GM20000 (cell line): ENCODE data around the gene LPIN2.

Experiments used
- DNase-seq: peaks from one replicate; pipeline ENCODE4 v3.0.0; 2012; ENCODE audit warnings: low spot score
- TF ChIP-seq, protein P1 (sequence below): IDR thresholded peaks from 2 replicates; pipeline ENCODE4 v1.5.1; 2012; ENCODE audit warnings: mild to moderate bottlenecking, control low read depth; ENCODE audit errors: extremely low read depth, missing control alignments

Gene LPIN2

DNA sequence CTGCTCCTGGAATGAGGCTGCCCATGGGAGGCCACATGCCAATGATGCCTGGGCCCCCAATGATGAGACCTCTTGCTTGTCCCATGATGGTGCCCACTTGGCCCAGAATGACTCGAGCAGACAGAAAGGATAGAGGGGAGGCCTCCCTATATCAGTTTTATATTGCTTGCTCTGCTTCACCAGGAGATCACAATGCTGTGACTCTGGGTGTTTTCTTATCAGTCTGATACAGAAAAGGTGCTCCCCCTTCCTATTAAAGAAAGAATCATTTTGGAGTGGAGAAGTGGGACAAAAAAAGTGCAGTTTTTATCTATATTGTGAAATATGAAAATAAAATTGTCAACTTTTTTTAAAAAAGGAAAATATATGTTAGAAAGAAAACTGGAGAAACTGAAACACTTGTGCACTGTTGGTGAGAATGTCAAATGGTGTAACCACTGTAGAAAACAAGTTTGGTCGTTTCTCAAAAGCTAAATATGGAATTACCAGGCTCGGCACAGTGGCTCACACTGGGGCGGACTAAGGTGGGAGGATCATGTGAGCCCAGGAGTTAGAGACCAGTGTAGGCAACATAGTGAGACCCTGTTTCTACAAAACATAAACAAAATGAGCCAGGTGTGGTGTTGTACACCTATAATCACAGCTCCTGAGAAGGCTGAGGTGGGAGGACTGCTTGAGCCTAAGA, 21.8 kb downstream of the LPIN2 start:
- TF ChIP-seq, protein P1, sequence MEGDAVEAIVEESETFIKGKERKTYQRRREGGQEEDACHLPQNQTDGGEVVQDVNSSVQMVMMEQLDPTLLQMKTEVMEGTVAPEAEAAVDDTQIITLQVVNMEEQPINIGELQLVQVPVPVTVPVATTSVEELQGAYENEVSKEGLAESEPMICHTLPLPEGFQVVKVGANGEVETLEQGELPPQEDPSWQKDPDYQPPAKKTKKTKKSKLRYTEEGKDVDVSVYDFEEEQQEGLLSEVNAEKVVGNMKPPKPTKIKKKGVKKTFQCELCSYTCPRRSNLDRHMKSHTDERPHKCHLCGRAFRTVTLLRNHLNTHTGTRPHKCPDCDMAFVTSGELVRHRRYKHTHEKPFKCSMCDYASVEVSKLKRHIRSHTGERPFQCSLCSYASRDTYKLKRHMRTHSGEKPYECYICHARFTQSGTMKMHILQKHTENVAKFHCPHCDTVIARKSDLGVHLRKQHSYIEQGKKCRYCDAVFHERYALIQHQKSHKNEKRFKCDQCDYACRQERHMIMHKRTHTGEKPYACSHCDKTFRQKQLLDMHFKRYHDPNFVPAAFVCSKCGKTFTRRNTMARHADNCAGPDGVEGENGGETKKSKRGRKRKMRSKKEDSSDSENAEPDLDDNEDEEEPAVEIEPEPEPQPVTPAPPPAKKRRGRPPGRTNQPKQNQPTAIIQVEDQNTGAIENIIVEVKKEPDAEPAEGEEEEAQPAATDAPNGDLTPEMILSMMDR, result no peak
- DNase-seq, result no peak

DNA sequence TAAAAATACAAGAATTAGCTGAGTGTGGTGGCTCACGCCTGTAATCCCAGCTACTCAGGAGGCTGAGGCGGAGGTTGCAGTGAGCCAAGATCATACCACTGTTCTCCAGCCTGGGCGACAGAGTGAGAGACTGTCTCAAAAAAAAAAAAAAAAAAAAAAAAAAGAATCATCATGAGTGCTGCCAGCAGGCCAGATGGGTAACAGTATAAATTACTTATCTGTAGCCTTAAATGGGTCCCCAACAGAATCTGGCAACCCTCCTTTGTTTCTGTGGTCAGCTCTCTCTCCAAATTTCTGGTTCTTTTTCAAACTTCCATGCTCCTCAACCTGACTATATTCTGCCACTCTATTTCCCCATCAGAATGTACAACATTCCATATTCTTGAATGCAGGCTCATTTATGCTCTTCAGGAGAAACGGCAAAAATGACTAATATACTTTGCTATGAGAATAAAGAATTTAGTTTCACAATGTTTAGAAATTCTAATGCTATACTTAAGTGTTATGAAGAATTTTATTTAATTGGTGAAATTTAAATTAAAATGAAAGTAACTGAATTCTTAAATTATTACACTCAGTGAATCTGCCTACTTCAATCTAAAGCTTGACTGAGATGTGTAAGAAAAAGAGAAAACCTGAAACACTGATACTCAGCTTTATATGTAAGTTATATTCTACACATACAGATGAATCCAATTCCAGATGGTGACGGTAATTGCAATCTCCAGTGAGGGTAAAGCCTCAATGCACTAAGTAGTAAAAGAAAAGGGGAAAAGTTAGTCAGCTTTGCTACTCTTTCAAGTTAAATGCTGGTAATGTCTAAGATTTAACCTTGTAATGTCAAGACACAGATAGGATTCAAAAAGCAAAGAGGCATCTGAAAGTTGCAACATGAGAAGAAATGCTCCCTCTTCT, 24.8 kb downstream of the LPIN2 start:
- TF ChIP-seq, protein P1, result no peak
- DNase-seq, result no peak

DNA sequence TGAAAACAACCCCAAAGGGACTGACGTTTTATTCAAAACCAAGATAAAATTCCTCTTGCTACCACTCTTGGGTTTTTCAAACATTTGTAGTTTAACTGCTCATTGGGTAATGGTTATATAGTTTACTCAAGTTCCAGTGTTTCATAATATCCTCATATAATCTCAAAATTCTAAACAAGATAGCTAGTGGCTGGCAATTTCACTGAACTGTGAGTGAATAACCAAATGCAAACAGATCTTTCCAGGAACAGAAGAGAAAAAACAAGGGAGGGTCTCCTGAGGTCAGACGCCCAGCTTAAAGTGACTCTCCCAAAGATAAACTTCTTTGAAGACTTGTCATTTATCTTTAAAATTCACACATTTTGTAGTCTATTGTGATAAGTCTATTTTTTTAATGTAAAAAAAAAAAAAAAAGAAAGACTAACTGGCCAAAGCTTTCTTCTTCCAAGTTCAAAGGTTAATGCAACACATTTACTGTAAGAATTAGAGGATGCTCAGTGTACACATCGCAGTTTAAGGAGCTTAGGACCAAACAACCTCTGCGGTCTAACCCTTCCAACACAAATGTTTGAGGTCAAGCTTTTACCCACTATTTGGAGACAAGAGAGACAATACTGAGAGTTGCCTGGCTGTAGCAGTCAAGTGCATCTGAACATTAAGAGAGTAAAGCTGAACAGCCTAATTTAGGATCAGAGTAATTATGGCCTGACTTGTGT, 26.6 kb downstream of the LPIN2 start:
- TF ChIP-seq, protein P1, result no peak
- no peak for DNase-seq

DNA sequence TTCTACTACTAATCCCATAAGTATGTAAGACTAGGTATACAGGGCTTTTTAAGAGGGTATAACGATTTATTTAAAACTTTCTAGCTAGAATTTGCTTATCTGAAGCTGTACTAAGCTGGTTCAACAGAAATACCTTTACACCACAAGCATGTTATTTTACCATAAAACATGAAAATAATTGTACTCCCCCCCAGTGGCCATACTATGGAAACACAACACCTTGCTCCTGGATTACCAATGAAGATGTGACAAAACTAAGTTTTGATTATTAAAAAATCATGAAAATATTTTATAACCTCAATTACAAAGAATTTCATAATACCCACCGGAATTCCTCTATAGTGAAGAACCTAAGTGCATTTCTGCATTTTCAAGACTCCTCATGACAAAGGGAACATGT, 27.3 kb downstream of the LPIN2 start:
- peak; percentile 45 for DNase-seq
- TF ChIP-seq, protein P1, result peak; percentile 39

DNA sequence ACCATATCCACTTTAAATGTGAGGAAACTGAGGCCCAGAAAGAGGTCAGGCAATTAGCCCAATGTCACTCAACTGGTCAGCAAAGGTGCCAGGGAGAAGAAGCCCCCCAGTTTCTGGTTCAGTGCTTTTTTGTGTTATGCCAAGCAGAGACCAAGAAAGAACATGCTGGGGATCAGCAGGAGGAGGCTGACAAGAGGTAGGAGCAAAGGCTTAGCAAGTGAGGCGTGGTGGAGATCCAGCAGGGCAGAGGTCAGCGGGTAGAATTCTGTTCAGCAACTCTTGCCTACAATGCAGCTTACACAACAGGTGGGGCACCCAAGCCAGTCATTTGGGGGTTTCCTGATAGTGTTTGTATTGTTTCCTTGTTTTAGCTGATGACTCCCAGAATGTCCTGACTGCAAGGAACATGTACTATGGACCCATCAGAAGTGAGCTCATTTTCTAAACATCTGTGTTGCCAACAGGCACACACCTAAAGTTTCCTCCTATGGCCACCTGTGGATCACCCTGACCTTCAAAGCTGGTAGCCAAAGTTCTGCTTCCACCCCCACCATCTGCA, 28.2 kb downstream of the LPIN2 start:
- TF ChIP-seq, protein P1, result no peak

DNA sequence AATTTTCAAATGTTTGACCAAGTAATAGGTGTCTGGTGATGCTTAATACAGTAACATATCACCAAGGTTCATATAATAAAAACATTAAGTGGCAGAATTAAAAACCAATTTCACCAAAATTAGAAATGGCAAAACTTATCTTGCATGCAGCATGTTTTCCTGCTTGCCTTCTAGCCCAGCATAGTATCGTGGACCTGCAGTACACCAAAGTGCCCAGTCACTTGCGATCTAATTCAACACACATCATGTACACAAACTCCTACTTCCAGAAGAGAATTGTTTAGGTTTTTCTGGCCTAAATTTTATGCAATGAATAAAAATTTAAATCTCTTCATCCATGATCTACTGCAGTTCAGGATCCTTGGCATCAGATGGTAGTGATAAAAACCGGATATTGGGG, 28.9 kb downstream of the LPIN2 start:
- TF ChIP-seq, protein P1, result no peak
- DNase-seq, result no peak

More for the DNA sequence above, 28.2 kb downstream of the LPIN2 start:
- DNase-seq, result no peak
